Astrocyte (in vitro differentiated cells and primary cell): ENCODE measurements around the gene UBE2U. TPM values are rescaled to one million over a fixed set of nuclear protein-coding genes. Genes with fewer than 3 reads are reported as not detected.

ENCODE experiments used
- DNase-seq: peaks from one replicate; pipeline ENCODE4 v3.0.0-alpha.2; 2010; ENCODE audit warnings: low read depth
- FAIRE-seq: peaks from 2 replicates; lab custom pipeline; 2011; peaks lifted over from hg19 to GRCh38; lab: Jason Lieb, UNC
- H2AFZ ChIP-seq: 2 replicates; pipeline ENCODE4 v1.6.0; 2012; ENCODE audit warnings: low read depth, low read length, inconsistent platforms
- H3K27ac ChIP-seq: 2 replicates; pipeline ENCODE4 v1.5.1; 2011; ENCODE audit warnings: low read depth, low read length, inconsistent platforms
- H3K27me3 ChIP-seq: 2 replicates; pipeline ENCODE4 v1.6.0; 2011; ENCODE audit warnings: low read length, inconsistent platforms; ENCODE audit not compliant: insufficient read depth
- H3K36me3 ChIP-seq: 2 replicates; pipeline ENCODE4 v1.5.1; 2011; ENCODE audit warnings: low read length, inconsistent platforms; ENCODE audit not compliant: insufficient read depth
- H3K4me1 ChIP-seq: 2 replicates; pipeline ENCODE4 v1.5.1; 2011; ENCODE audit warnings: low read length, inconsistent platforms; ENCODE audit not compliant: insufficient read depth
- H3K4me2 ChIP-seq: 2 replicates; pipeline ENCODE4 v1.6.0; 2012; ENCODE audit warnings: low read length, inconsistent platforms
- H3K4me3 ChIP-seq: 2 replicates; pipeline ENCODE4 v1.5.1; 2011; ENCODE audit warnings: low read depth, mild to moderate bottlenecking, low read length, inconsistent platforms; ENCODE audit not compliant: insufficient read depth
- H3K79me2 ChIP-seq: 2 replicates; pipeline ENCODE4 v1.6.0; 2012; ENCODE audit warnings: mild to moderate bottlenecking, low read length, inconsistent platforms; ENCODE audit not compliant: insufficient read depth
- H3K9ac ChIP-seq: 2 replicates; pipeline ENCODE4 v1.6.0; 2012; ENCODE audit warnings: mild to moderate bottlenecking, low read length, inconsistent platforms
- H3K9me3 ChIP-seq: 2 replicates; pipeline ENCODE4 v1.5.1; 2012; ENCODE audit warnings: low read depth, mild to moderate bottlenecking, low read length, inconsistent platforms; ENCODE audit not compliant: insufficient read depth
- H4K20me1 ChIP-seq: 2 replicates; pipeline ENCODE4 v1.6.0; 2012; ENCODE audit warnings: low read length, inconsistent platforms; ENCODE audit not compliant: insufficient read depth
- H3K27ac Mint-ChIP-seq: one replicate; pipeline ENCODE4 v1.8.0; 2021; ENCODE audit warnings: mild to moderate bottlenecking, mixed read lengths; ENCODE audit not compliant: unreplicated experiment
- H3K27me3 Mint-ChIP-seq: one replicate; pipeline ENCODE4 v1.8.0; 2021; ENCODE audit warnings: low read depth, mixed read lengths; ENCODE audit not compliant: unreplicated experiment
- H3K36me3 Mint-ChIP-seq: one replicate; pipeline ENCODE4 v1.8.0; 2021; ENCODE audit warnings: low read depth, mixed read lengths; ENCODE audit not compliant: unreplicated experiment
- H3K4me1 Mint-ChIP-seq: one replicate; pipeline ENCODE4 v1.8.0; 2021; ENCODE audit warnings: low read depth, mixed read lengths; ENCODE audit not compliant: unreplicated experiment
- H3K4me3 Mint-ChIP-seq: one replicate; pipeline ENCODE4 v1.8.0; 2021; ENCODE audit warnings: mild to moderate bottlenecking, moderate library complexity, mixed read lengths; ENCODE audit not compliant: unreplicated experiment
- H3K9me3 Mint-ChIP-seq: one replicate; pipeline ENCODE4 v1.8.0; 2021; ENCODE audit warnings: mild to moderate bottlenecking, mixed read lengths; ENCODE audit not compliant: unreplicated experiment
- EZH2 ChIP-seq: IDR thresholded peaks from 2 replicates; pipeline ENCODE4 v1.6.1; 2012; ENCODE audit warnings: mild to moderate bottlenecking, low read length, inconsistent platforms; ENCODE audit not compliant: insufficient read depth
- total RNA-seq: library from RNA; stranded (reverse); gene quantifications from 2 replicates; pipeline ENCODE4 v1.2.1, GENCODE V29; 2021
- TF ChIP-seq, protein P1 (sequence below): IDR thresholded peaks from 2 replicates; pipeline ENCODE4 v1.5.1; 2011; ENCODE audit warnings: low read depth, mild to moderate bottlenecking, inconsistent platforms, low read length, moderate library complexity; ENCODE audit not compliant: insufficient read depth

The UBE2U gene
- total RNA-seq, 1 donor from 2014 or later, result not detected

DNA sequence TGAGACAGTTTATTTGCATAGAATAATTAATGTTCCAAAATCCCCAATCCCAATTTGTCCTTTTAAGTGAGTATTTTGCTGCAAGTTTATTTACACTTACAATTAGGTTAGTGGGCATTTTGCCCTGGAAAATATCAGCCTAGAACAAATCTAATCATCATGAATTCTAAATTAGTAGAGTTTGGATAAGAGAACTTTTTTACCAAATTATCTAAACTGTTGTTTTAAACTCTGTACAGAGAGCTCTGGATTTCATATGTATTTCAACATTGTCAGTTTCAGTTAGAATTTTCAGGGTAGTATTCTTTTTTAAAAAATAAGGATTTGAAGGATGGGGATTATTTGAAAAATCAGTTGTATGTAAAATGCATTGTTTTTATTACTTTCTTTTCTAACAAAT, 27.8 kb upstream of the UBE2U start:
- Histone ChIP-seq H3K27ac (no peak overlapping the region), H4K20me1 (no peaks in the 10 kb centered on the region), H3K79me2 (no peaks in the 10 kb centered on the region), H3K36me3 (no peaks in the 10 kb centered on the region), H3K27me3 (no peaks in the 10 kb centered on the region), H3K4me3 (no peak overlapping the region), H3K4me1 (peaks cover 20% of the 10 kb centered on the region), H3K9me3 (no peaks in the 10 kb centered on the region), H3K9ac (no peak overlapping the region), H3K4me2 (no peak overlapping the region), H2AFZ (no peak overlapping the region)
- Mint-ChIP-seq H3K4me1 (peaks cover 30% of the 10 kb centered on the region), H3K36me3 (peaks cover 22% of the 10 kb centered on the region), H3K27me3 (no peaks in the 10 kb centered on the region), H3K4me3 (no peak overlapping the region), H3K27ac (no peak overlapping the region), H3K9me3 (peaks cover 4% of the 10 kb centered on the region)
- no peak for TF ChIP-seq EZH2
- TF ChIP-seq, protein P1, sequence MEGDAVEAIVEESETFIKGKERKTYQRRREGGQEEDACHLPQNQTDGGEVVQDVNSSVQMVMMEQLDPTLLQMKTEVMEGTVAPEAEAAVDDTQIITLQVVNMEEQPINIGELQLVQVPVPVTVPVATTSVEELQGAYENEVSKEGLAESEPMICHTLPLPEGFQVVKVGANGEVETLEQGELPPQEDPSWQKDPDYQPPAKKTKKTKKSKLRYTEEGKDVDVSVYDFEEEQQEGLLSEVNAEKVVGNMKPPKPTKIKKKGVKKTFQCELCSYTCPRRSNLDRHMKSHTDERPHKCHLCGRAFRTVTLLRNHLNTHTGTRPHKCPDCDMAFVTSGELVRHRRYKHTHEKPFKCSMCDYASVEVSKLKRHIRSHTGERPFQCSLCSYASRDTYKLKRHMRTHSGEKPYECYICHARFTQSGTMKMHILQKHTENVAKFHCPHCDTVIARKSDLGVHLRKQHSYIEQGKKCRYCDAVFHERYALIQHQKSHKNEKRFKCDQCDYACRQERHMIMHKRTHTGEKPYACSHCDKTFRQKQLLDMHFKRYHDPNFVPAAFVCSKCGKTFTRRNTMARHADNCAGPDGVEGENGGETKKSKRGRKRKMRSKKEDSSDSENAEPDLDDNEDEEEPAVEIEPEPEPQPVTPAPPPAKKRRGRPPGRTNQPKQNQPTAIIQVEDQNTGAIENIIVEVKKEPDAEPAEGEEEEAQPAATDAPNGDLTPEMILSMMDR, result no peak
- FAIRE-seq (no peak), DNase-seq (no peak)

DNA sequence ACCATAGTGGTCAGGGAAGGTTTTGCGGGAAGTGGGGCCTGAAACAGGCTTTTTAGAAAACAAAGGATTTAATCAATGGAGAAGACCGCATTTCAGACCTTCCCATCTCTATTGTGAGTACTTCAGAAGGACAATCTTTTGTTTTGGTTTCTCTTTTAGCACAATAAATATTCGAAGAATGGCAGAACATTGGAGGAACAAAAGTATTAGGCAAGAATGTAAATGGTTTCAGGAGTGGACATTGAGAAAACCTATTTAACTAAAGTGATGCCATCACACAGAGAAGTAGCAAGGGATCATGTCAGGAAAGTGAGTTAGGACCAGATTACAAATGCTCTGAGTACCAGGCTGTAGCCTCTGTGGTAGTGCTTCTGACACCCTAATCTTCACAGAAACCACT, 26.8 kb upstream of the UBE2U start:
- Histone ChIP-seq H3K36me3 (no peaks in the 10 kb centered on the region), H3K27ac (no peak overlapping the region)

DNA sequence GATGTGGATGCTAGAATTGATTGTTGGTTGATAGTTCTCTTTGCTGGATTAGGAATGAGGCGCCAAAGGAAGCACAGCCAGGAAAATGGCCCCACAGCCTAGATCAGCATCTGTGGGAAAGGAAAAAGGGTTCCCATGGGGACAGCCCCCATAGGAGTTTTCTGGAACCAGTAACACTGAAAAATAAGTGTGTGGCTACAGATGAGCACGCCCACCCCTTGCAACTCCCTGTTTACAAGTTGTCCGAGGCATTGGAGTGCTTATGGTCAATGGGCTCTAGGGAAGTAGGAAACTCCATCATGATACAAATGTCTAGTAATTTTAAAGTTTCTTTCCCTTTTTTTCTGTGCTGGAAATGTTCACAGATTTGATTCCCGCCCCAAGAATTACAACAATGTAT, 23.8 kb upstream of the UBE2U start:
- H3K79me2 ChIP-seq, result no peaks in the 10 kb centered on the region
- Mint-ChIP-seq H3K4me3 (no peak overlapping the region), H3K27ac (no peak overlapping the region), H3K27me3 (no peaks in the 10 kb centered on the region), H3K9me3 (no peaks in the 10 kb centered on the region), H3K36me3 (peaks cover 17% of the 10 kb centered on the region), H3K4me1 (no peaks in the 10 kb centered on the region)
- no peaks in the 10 kb centered on the region for H3K36me3 ChIP-seq
- H3K4me3 ChIP-seq, result no peak overlapping the region
- H3K9me3 ChIP-seq, result no peaks in the 10 kb centered on the region
- H4K20me1 ChIP-seq, result no peaks in the 10 kb centered on the region
- no peak overlapping the region for H3K9ac ChIP-seq
- no peak overlapping the region for H3K27ac ChIP-seq
- no peaks in the 10 kb centered on the region for H3K27me3 ChIP-seq
- TF ChIP-seq EZH2, result no peak
- TF ChIP-seq, protein P1, result no peak
- DNase-seq (no peak), FAIRE-seq (no peak)
- no peak overlapping the region for H3K4me2 ChIP-seq
- H2AFZ ChIP-seq, result no peak overlapping the region
- peaks cover 7% of the 10 kb centered on the region for H3K4me1 ChIP-seq

More for the DNA sequence above, 26.8 kb upstream of the UBE2U start:
- no peak for DNase-seq
- peaks cover 21% of the 10 kb centered on the region for H3K4me1 Mint-ChIP-seq
- no peaks in the 10 kb centered on the region for H4K20me1 ChIP-seq
- no peaks in the 10 kb centered on the region for H3K79me2 ChIP-seq
- H3K4me3 Mint-ChIP-seq, result no peak overlapping the region
- no peak for FAIRE-seq
- no peaks in the 10 kb centered on the region for H3K9me3 Mint-ChIP-seq
- no peak overlapping the region for H3K9ac ChIP-seq
- peaks cover 15% of the 10 kb centered on the region for H3K4me1 ChIP-seq
- H3K36me3 Mint-ChIP-seq, result peaks cover 17% of the 10 kb centered on the region
- H3K9me3 ChIP-seq, result no peaks in the 10 kb centered on the region
- no peak overlapping the region for H2AFZ ChIP-seq
- no peaks in the 10 kb centered on the region for H3K27me3 Mint-ChIP-seq
- H3K27me3 ChIP-seq, result no peaks in the 10 kb centered on the region
- no peak for TF ChIP-seq EZH2
- TF ChIP-seq, protein P1, result no peak
- H3K4me2 ChIP-seq, result no peak overlapping the region
- no peak overlapping the region for H3K27ac Mint-ChIP-seq
- no peak overlapping the region for H3K4me3 ChIP-seq
